NCI-H69 (cell line): ENCODE results near the gene NFATC1.

Source experiments
- DNase-seq: peaks from one replicate; lab custom pipeline; 2025; lab: John Stamatoyannopoulos, UW

The NFATC1 gene

DNA sequence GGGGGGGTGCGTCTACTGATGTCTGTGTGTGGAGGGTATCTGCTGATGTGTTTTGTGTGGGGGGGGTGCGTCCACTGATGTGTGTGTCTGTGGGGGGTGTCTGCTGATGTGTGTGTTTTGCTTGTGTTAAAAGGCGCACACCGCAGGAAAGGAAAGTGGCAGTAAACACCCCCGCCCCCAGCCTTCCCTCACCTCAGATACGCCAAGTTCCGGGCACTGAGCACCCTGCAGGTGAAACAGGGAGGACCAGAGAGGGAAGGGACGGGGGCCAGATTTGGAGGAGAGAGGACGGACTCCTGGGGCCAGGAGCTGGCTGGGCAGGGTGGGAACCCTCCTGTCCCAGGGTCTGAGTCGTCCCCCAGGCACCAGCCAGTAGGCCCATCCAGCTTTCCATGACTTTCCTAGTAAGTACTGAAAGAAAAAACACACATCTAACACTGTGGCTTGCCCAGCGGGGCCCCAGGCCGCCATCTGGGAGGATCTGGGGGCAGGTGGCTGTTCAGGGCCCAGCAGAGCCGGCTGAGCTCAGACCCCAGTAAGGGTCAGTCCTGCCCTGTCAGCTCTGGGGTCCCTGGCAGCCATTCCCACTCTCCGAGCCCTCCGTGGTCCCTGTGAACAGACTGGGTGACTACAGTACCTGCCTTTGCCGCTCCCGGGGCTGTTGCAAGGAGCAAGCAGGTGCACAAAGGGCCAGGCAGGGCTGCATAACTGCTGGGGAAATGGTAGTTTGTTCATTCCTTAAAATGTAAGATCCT is 126.9 kb downstream of the NFATC1 start:
- DNase-seq: no peak

DNA sequence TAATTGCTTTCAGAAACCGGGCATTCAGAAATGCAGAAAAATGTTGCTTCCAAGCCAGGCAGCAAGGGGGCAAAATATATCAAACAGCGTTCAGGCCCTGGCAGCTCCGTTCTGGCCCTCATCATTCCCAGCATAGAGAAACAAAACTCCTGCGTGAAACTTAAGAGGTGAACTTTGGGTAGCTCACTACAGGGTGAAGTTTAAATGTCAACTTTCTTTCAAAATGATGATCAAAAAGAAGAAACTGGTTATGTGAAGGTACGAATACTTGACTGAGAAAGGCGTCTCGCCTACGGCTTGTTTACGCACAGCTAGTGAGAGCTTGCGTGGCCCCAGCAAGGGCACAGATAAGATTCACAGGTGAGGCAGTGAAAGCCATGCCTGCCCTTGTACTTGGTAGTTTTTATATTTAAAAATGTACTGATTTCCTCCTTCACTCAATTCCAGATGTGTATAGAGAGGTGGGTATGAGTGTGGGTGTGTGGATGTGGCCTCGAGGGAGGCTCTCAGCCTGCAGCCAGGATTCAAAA is 127.5 kb downstream of the NFATC1 start:
- DNase-seq: no peak

GRCh38 chr18:79523736-79524180 is 128.0 kb downstream of the NFATC1 start:
- DNase-seq: no peak

- no peak for DNase-seq
Measured at GRCh38 chr18:79524181-79525078, 128.7 kb downstream of the NFATC1 start.

DNA sequence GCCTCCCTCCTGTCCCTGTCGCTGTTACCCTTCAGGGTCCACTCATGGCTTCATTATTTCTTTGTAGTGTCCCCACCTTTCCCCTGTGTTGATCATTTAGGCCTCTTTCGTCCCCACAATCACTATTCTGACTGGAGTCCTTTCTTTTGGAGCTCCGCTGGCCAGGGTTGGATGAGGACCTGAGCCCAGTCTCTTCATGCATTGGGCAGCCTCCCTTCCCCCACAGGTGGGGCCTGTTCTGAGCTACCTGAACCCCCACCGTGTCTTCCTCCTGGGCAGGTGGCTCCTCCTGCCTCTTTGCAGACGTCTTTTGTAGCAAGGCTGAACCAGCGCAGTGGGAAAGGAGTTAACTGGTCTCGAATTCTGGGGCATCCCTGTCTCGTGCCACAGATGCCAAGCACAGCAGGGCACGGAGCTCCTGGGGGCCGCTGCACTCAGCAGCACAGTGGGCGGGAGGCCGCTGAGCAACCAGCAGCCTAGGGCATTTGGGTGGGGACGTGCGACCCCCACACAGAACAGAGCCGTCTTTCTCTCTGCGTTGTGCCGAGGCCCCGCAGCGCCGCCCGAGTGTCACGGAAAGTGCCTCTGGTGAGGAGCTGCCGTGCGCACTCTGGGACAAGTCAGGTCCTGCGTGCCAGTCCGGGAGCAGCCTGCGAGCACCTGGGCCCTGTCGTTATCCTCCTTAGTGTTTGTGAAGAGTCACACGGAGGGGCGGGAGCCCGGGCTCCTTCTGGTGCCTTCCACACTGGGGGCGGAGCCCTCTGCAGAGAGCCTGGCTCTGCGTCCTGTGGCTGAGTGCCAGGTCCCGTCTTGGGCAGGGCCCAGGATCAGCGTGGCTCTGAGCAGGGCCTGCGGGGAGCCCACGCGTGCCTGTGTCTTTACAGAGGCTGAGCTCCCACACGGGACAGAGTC is 130.1 kb downstream of the NFATC1 start:
- peak; percentile 77 for DNase-seq

GRCh38 chr18:79526468-79527460 is 131.0 kb downstream of the NFATC1 start:
- DNase-seq: no peak

- DNase-seq: no peak
Measured at GRCh38 chr18:79527656-79528315, 132.1 kb downstream of the NFATC1 start.

DNA sequence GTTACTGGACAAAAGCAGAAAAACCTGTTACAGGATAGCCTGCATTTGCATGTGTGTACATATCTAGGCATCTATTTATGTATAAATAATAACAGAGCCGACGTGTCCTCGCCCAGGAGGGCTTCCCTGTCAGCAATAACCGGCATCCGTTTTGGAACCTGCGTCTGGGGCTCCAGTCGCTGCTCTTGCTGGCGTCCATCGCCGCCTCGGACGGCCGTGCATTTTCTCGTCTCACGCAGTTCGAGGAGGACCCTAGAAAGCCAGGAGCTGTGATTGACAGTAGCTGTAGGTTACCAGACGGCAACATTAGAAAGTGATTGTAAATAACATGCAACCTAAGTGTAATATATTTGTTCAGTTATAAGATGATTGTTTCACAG is 132.6 kb downstream of the NFATC1 start:
- no peak for DNase-seq

DNA sequence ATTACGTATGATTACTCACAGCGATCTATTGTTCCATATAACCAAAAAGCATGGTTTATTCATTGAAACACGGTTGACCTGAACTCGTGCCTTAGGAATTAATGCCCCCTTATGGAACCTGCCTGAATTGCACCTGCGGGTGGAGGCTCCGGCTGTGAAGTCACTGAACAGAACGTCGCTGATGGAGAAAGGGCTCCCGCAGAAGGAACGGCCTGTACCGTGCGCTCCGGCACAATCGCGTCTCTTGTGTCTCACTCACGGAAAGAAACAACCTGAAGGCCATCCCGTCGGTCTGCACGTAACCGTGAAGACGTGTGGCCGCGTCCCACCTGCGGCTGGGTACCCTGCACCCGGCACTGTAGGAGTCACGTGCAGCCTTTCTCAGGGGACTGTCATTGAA is 133.1 kb downstream of the NFATC1 start:
- peak; percentile 69 for DNase-seq

- no peak for DNase-seq
Measured at GRCh38 chr18:79529296-79529695, 133.6 kb downstream of the NFATC1 start.

- DNase-seq: no peak
Measured at GRCh38 chr18:79529991-79530390, 134.3 kb downstream of the NFATC1 start.

DNA sequence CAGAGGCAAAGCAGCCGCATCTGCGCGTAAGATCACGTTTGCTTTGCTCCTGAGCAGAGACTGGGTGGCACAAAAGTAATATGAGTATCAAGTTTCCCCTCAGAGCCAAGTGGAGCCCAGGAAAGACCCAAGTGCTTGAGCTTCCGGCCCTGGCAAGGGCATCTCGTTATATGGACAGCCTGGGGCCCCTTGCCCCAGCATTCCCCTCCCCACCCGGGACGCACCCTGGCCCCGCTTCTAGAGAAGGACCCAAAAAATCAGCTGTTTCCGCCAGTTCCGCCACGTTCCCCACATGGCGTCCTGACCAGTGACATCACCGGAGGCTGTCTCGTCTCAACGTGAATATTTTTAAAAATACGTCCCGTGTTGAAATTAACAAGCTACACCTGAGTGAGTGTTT is 135.1 kb downstream of the NFATC1 start:
- no peak for DNase-seq

- DNase-seq: no peak
Measured at GRCh38 chr18:79531386-79531785, 135.7 kb downstream of the NFATC1 start.

GRCh38 chr18:79531926-79532312 is 136.2 kb downstream of the NFATC1 start:
- no peak for DNase-seq

DNA sequence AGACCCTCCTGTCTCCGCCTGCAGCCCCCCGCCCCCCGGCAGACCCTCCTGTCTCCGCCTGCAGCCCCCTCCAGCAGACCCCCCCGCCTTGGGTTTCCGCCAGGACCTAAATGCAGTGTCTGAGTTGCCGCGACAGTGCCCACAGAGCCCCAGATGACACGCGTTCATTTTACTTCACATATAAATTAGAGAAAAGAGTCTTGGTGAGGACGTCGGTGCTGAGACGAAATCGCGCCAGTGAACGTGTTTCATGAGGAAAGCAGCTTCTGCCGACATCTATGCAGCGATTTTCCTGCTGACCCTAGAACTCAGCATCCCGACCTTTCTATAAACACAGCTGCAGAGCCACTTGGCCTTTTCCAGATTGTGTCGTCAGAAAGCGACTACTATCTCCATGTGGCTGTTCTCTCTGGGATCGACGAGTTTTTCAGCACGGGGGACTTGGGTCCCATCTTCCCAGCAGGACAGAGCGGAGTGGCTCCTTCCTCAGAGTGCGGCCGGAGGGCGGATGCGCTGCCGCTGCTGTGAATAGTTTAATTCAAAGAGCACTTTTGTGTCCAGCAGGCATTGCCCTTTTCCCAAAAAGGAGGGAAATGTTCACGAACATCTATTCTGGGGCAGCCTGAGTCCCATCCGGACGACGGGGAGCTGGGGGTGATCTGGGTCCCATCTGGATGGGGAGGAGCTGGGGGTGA is 136.7 kb downstream of the NFATC1 start:
- DNase-seq: peak; percentile 20

DNA sequence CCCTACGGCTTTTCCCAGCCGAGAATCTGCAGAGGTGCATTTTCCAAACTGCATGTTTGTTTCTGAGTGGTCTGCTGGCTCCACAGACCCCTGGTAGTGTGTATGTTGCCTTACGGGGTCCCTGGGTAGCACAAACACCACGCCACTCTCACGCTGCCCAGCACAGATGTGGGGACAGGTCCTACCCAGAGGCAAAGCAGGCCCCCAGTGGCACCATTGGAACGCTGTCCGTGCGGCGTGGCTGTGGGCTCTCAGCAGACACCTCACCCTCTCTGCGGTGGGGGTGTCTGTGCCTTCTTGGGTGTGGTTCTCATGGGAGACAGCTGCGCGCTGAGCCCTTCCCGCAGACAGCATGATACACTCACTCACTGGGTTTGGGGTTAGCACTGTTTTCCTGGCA is 137.4 kb downstream of the NFATC1 start:
- DNase-seq: no peak

DNA sequence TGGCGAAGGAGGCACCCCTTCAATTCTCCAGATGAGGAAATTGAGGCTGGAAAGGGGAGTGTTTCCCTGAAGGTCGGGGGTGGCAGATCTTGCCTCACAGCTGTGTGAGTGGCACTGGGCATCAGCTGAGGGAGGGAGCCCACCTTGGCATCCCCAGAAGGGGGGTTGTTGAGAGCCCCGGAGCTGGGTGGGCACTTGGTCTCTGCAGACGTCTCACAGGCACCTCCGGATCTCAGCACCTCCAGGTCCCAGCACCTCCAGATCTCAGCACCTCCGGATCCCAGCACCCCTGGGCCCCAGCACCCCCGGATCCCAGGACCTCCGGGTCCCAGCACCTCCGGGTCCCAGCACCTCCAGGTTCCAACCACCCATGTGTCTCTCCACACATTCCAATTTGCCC is 137.9 kb downstream of the NFATC1 start:
- DNase-seq: no peak

GRCh38 chr18:79534356-79534755 is 138.6 kb downstream of the NFATC1 start:
- DNase-seq: no peak

DNA sequence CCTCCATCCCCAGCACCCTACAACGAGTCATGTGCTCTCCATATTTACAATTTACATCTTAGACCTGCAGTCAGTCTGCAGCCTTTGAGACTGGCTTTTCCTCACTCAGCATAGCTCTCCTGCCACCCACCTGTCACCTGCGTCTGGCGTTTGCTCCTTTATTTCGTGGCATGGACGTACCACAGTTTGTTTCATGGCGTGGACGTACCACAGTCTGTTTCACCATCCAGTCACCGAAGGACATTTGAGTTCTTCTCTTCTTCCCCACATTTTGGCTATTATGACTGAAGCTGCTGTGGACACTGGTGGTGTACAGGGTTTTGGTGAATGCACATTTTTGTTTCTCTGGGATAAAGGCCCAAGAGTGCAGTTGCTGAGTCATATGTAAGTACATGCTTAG is 142.0 kb downstream of the NFATC1 start:
- no peak for DNase-seq

DNA sequence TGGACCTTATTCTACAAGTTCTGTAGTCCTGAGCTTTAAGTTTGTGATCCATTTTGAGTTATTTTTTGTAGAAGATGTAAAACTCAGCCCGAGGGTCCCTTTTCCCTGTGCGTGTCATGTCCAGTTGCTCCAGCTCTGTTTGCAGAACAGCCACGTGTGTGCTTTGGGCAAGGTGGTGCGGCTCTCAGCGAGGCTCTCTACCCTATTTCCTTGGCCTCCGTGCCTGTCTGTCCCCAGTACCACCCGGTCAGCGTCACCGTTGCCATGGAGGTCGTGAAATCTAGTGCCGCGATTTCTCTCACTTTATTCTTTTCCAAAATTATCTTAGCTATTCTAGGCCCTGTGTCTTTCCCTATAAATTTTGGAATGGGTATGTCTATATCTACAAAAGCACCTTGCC is 142.9 kb downstream of the NFATC1 start:
- DNase-seq: no peak
